ENCODE results near the gene FZR1. TPM values are rescaled to one million over a fixed set of nuclear protein-coding genes. Genes with fewer than 3 reads are reported as not detected.

Gene FZR1
- total and polyA plus RNA-seq, 2 of the 4 experiments (the other 2 are of a cell fraction), result 21.5 to 47.8 TPM

DNA sequence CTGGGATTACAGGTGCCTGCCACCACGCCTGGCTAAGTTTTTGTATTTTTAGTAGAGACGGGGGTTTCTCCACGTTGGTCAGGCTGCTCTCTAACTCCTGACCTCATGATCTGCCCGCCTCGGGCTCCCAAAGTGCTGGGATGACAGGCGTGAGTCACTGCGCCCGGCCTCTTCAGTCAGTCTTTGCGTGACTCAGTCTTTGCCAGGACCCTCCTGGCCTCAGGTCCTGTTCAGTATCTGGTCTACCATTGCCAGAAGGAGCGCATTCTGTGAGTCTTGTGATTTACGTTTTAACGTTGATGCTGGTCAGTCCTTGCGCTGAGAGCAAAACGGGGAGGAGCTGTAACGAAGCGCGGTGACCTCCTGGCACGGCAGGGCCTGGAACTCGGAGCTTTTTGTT lies 59.0 kb downstream of the FZR1 start:
- DNase-seq, result peak; percentile 28
- H4K91ac ChIP-seq (ENCODE audit: insufficient read depth, low read depth, low read length), result no peak overlapping the region; the same call in 1 of the 2 replicates
- no peaks in the 10 kb centered on the region for H3K4me1 ChIP-seq (ENCODE audit: control insufficient read depth, insufficient read depth, low read length)
- no peak overlapping the region for H2BK120ac ChIP-seq (ENCODE audit: low read depth, low read length)
- no peak overlapping the region for H3K56ac ChIP-seq (ENCODE audit: extremely low read depth, insufficient read depth, low read length)
- H4K5ac ChIP-seq (ENCODE audit: low read depth, low read length), result no peak overlapping the region
- H3K23ac ChIP-seq (ENCODE audit: low read depth, low read length), result no peak overlapping the region
- H3K36me3 ChIP-seq (ENCODE audit: control insufficient read depth, insufficient read depth, low read length), result no peaks in the 10 kb centered on the region
- H3K9me3 ChIP-seq (ENCODE audit: control insufficient read depth, insufficient read depth, low read length), result no peaks in the 10 kb centered on the region
- intact Hi-C loops (cut with micrococcal nuclease) (no loop called here), dilution Hi-C loops (cut with HindIII; ENCODE audit: low sequenced_read_pairs, unreplicated experiment) (no loop called here), in situ Hi-C loops (cut with MboI; ENCODE audit: low sequenced_read_pairs) (no loop called here)
- 85% methylated on average over 16 of the region's 19 CpGs; no CpG with 5 or more reads in 1 of the 2 experiments for WGBS, 2 experiments (ENCODE audit: extremely low coverage in 2 of 2, insufficient read length in 1 of 2)
- CTCF ChIA-PET, result interaction anchor here (0.6 kb wide), 1 partner anchor 605 kb away, joined by 4 read pairs; no protein-coding TSS in a partner anchor
- no TSS peak for BruUV-seq (replicated peaks)
- ATAC-seq (ENCODE audit: low read depth), result no peak
- no peak overlapping the region for H3K18ac ChIP-seq (ENCODE audit: low read depth, low read length)
- H2AK9ac ChIP-seq (replicated peaks; ENCODE audit: low read depth, low read length, poor library complexity), result peak overlapping the region; percentile 37
- peak overlapping the region; percentile 16; the same call in 1 of the 2 replicates for H2AK5ac ChIP-seq (ENCODE audit: low read depth, low read length)
- H2BK15ac ChIP-seq (ENCODE audit: low read depth, low read length), result no peak overlapping the region
- POLR2A ChIA-PET (ENCODE audit: unreplicated experiment), result no interaction called here
- no peaks in the 10 kb centered on the region for H4K20me1 ChIP-seq (ENCODE audit: insufficient read depth, low read length)
- H3K4me3 ChIP-seq (ENCODE audit: insufficient read depth, low read depth, low read length), result no peak overlapping the region
- H2BK20ac ChIP-seq (ENCODE audit: low read depth, low read length), result no peak overlapping the region
- H3K9me1 ChIP-seq (ENCODE audit: insufficient read depth, low read length), result 0 out of 2 replicates have a peak, but pooled peaks cover 3% of the 10 kb centered on the region
- no peak for TF ChIP-seq RCOR1 (IDR thresholded peaks at IDR 0.05; ENCODE audit: insufficient replicate concordance, low read length)
- TF ChIP-seq, protein P1, sequence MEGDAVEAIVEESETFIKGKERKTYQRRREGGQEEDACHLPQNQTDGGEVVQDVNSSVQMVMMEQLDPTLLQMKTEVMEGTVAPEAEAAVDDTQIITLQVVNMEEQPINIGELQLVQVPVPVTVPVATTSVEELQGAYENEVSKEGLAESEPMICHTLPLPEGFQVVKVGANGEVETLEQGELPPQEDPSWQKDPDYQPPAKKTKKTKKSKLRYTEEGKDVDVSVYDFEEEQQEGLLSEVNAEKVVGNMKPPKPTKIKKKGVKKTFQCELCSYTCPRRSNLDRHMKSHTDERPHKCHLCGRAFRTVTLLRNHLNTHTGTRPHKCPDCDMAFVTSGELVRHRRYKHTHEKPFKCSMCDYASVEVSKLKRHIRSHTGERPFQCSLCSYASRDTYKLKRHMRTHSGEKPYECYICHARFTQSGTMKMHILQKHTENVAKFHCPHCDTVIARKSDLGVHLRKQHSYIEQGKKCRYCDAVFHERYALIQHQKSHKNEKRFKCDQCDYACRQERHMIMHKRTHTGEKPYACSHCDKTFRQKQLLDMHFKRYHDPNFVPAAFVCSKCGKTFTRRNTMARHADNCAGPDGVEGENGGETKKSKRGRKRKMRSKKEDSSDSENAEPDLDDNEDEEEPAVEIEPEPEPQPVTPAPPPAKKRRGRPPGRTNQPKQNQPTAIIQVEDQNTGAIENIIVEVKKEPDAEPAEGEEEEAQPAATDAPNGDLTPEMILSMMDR (conservative IDR thresholded peaks at IDR 0.05; ENCODE audit: low read depth, low read length), result no peak
- no peak for TF ChIP-seq RAD21 (IDR thresholded peaks at IDR 0.05; ENCODE audit: low read length)
- no peak for TF ChIP-seq CHD1 (IDR thresholded peaks at IDR 0.05; ENCODE audit: low read depth, low read length)
- TF ChIP-seq MAZ (IDR thresholded peaks at IDR 0.05; ENCODE audit: borderline replicate concordance, low read depth, low read length), result no peak
- TF ChIP-seq CEBPB (IDR thresholded peaks at IDR 0.05; ENCODE audit: low read depth, low read length), result no peak
- no peak for TF ChIP-seq MAFK (IDR thresholded peaks at IDR 0.05; ENCODE audit: low read depth, low read length)
- no peak for TF ChIP-seq NFE2L2 (IDR thresholded peaks at IDR 0.05; ENCODE audit: low read depth, low read length)
- TF ChIP-seq, protein P2, sequence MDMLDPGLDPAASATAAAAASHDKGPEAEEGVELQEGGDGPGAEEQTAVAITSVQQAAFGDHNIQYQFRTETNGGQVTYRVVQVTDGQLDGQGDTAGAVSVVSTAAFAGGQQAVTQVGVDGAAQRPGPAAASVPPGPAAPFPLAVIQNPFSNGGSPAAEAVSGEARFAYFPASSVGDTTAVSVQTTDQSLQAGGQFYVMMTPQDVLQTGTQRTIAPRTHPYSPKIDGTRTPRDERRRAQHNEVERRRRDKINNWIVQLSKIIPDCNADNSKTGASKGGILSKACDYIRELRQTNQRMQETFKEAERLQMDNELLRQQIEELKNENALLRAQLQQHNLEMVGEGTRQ (IDR thresholded peaks at IDR 0.05; ENCODE audit: low read depth, low read length), result no peak
- no peak for TF ChIP-seq SMC3 (IDR thresholded peaks at IDR 0.05; ENCODE audit: low read depth, low read length)
- TF ChIP-seq, protein P3, sequence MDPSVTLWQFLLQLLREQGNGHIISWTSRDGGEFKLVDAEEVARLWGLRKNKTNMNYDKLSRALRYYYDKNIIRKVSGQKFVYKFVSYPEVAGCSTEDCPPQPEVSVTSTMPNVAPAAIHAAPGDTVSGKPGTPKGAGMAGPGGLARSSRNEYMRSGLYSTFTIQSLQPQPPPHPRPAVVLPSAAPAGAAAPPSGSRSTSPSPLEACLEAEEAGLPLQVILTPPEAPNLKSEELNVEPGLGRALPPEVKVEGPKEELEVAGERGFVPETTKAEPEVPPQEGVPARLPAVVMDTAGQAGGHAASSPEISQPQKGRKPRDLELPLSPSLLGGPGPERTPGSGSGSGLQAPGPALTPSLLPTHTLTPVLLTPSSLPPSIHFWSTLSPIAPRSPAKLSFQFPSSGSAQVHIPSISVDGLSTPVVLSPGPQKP (IDR thresholded peaks at IDR 0.05; ENCODE audit: borderline replicate concordance, low read depth, low read length), result no peak
- TF ChIP-seq BHLHE40 (IDR thresholded peaks at IDR 0.05; ENCODE audit: low read depth, low read length), result no peak
- no peak for TF ChIP-seq POLR2A (IDR thresholded peaks at IDR 0.05; ENCODE audit: low read depth, low read length)
- no peak for TF ChIP-seq MXI1 (IDR thresholded peaks at IDR 0.05; ENCODE audit: borderline replicate concordance, low read depth, low read length)
- no peak for TF ChIP-seq FOS (IDR thresholded peaks at IDR 0.05; ENCODE audit: low read depth, low read length)
- no peak for TF ChIP-seq RFX5 (IDR thresholded peaks at IDR 0.05; ENCODE audit: low read depth, low read length)
- H3K14ac ChIP-seq (replicated peaks; ENCODE audit: low read depth, low read length), result no peak overlapping the region
- no peak overlapping the region for H3K27ac ChIP-seq (ENCODE audit: insufficient read depth, low read length)
- no peak overlapping the region for H3K4ac ChIP-seq (ENCODE audit: low read depth, low read length)
- no peaks in the 10 kb centered on the region for H3K27me3 ChIP-seq (ENCODE audit: control insufficient read depth, insufficient read depth, low read length)
- H3K79me1 ChIP-seq (ENCODE audit: low read depth in 1 of 2, low read length in 2 of 2), result no peaks in the 10 kb centered on the region
- no peak overlapping the region for H4K8ac ChIP-seq (ENCODE audit: low read depth in 2 of 2, low read length in 2 of 2)
- no peak overlapping the region for H2AFZ ChIP-seq (replicated peaks; ENCODE audit: low read length, poor library complexity)
- no peak overlapping the region for H3K4me2 ChIP-seq (ENCODE audit: low read depth, low read length)
- no peak overlapping the region for H2BK5ac ChIP-seq (ENCODE audit: low read depth, low read length, poor library complexity, severe bottlenecking)
- no peak overlapping the region for H3K9ac ChIP-seq (ENCODE audit: low read depth, low read length)

All from IMR-90 (cell line).